GM21423 (cell line): Measurements from ENCODE around the gene OAS3.
"Not testable (repeated sequence)": the region's sequence is repeated elsewhere in the genome, so short reads cannot be mapped to it uniquely, and the experiment has no call there.

Experiments used
- ATAC-seq: cut with Tn5 transposase; IDR thresholded peaks from one replicate; pipeline ENCODE4 v1.9.1; 2021; ENCODE audit warnings: mild to moderate bottlenecking, moderate library complexity; ENCODE audit not compliant: unreplicated experiment

Gene OAS3

DNA sequence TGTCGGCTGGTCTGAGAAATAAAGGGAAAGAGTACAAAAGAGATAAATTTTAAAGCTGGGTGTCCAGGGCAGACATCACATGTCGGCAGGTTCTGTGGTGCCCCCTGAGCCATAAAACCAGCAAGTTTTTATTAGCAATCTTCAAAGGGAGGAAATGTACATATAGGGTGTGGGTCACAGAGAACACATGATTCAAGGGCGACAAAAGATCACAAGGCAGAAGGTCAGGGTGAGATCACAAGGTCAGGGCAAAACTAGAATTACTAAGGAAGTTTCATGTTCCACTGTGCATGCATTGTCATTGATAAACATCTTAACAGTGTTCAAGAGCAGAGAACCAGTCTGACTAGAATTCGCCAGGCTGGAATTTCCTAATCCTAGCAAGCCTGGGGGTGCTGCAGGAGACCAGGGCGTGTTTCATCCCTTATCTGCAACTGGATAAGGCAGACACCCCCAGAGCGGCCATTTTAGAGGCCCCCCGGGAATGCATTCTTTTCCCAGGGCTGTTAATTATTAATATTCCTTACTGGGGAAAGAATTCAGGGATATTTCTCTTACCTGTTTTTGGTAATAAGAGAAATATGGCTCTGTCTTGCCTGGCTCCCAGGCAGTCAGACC lies 11.7 kb upstream of the OAS3 start:
- not testable (repeated sequence) for ATAC-seq

DNA sequence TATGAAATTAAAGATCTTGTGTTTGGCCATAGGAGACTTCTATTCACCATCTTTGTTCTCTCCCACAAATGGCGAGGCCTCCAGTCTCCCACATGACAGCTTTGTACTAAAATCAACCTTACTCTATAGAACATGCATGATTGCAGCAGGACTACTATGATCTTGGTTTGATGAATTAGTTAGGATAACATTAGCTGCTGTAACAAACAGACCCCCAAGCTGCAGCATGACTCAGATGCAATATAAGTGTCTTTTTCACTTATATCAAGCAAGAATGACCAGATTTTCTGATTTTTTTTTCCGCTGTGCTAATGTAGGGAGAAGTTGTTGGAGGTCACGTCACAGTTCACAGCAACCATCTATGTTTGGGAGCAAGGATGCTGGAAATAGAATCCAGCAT lies 10.8 kb upstream of the OAS3 start:
- no peak for ATAC-seq

DNA sequence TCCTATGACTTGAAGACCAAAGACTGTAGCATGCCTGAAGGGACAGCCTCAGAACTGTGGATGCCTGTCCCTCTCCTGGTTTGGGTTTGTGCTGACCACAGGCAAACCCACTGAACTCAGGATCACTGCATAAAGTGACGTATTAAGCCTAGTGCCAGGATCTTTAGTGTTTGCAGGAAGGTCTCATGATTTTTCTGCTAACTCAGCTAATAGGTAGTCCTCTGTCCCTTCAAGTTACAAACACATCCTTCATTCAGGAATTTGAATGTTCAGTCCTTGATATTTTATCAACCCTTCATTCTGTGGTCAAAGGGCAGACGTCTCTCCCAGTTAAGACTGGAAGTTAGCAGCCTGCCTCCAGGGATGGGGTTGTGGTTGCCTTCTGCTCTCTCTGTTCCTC lies 10.3 kb upstream of the OAS3 start:
- ATAC-seq = no peak

DNA sequence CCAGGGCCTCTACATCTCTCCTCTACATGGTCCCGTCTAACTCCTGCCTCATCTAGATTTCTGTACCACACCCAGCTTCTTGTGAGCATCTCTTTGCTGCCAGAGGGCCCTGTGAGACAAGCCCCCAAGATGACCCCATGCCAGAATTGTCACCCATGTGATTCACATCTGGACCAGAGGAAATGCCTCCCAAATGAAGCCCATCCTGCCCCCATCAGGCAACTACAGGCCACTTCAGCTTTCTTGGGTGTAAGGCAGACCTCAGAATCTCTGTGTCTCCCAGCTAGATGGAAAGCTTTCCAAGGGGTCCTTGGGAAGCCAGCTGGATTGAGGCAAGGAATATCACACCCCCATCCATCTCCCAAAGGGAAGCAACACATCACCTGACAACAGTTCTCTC lies 9.3 kb upstream of the OAS3 start:
- no peak for ATAC-seq

DNA sequence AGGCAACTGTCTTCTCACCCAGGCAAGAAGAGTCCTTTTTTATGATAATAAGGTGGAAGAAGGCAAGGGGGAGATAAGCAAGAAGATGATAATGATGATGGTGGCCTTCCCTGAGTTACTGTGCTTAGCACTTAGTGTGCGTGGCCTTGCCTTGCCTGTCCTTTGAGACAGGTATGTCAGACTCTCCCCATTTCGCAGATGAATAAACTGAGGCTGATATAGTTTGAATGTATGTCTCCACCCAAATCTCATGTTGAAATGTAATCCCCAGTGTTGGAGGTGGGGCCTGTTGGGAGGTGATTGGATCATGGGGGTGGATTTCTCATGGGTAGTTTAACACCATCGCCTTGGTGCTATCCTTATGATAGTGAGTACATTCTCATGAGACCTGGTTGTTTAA lies 8.6 kb upstream of the OAS3 start:
- ATAC-seq = no peak

DNA sequence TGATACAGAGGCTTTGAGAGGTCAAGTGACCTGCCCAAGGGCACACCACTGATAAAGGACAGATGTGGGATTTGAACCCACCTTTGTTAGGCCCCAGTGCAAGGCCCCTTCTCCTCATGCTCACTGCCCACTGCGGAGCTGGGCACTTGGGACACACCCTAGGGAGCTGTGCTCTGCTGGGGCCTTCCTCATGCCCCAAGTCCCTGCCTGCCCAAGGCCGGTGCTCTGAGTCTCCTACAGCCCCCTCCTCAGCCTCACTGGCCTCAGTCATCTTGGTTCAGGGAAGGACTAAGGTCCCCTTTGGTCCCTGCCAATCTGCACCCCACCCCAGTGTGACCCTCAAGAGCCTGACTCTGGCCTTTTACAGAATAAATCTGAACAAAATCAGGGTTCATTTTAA lies 7.9 kb upstream of the OAS3 start:
- ATAC-seq = no peak

DNA sequence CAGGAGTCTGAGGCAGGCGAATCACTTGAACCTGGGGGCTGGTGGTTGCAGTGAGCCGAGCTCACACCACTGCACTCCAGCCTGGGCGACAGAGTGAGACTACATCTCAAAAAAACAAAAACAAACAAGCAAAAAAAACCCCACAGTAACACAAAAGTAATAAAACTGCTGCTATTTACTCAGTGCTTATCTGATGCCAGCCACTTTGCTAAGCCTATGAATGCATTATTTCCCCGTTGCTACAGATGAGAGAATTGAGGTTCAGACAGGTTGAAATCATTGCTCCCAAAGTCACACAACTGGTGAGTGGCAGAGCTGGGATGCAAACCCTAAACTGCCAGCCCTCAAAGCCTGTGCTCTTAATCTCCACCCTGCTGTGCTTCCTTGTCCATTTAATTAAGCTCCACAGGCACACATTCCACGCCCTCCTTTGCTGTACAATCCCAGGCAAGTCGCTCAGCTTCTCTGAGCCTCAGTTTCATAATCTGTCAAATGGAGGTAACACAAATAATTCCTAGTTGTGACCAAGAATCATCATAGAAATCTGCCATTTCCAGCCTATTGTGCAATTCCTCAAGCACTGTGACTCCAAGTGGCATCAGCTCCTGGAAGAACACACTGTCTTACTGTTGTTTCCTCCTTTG lies 5.7 kb upstream of the OAS3 start:
- ATAC-seq = no peak

DNA sequence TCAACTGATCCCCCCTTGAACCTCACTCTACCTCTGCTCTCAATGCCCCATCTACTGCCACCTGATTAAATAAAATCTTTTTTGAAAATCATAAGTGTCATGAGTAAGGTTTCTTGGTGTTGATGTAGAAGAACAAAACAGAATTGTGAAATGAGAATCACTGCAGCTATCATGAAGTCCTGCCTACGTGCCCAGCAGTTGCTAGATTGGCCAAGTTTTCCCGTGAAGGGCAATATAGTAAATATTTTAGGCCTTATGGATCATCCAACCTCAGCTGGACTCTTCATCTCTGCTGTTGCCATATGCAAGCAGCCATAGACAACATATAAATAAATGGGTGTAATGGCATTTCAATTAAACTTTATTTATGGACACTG lies 5.2 kb upstream of the OAS3 start:
- ATAC-seq = no peak

DNA sequence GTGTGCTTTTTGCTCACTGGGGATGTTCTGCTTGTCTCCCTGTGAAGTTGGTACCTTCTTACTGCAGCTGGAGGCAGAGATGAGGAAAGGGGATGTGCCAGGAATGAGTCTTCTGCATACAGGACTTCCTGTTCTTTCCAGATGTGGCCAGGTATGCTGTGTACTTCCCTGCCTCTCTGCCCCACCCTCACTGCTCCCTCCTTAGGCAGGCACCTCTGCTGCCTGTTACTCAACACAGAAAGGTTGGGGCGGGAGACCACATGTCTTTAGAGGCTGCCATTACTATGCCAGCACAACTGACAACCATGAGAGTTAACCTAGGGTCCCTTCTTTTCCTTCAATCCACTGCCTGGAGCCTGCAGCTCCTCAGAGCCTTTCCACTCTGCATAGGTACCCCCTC lies 2.0 kb upstream of the OAS3 start:
- no peak for ATAC-seq

DNA sequence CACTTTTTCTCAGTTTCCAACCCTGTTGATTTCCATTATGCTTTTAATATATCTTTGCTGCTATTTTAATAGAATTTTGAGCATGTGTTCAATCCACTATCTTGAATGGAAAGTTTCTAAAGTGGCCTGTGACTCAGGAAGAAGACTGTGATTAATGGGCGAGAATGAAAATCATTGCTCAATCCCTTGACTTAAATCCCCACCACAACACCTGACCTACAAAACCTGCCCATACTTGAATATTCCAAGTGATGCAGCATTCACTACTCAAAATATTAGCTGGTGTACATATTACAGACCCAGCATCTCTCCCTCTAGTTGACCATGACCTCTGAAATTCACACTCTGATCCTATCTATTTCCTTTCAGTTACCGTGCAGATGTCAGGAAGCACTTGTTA lies 1.3 kb upstream of the OAS3 start:
- no peak for ATAC-seq

DNA sequence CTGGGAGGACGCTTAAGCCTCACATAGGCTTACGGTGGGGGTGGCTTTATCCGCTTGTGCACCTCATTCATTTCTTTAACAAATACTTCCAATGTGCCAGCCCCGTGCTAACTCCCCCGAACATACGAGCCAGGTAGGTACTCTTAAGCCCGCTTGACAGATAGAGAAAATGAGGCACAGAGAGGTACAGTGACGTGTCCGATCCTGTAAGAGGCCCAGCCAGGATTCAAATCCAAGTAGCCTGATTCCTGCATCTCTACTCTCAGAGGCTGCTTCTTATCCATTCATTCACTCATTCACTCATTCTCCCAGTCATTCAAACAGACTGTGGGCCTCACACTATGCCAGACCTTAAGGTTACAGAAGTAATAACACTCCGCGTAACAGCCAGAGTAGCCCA lies 477 bp downstream of the OAS3 start:
- ATAC-seq = no peak

DNA sequence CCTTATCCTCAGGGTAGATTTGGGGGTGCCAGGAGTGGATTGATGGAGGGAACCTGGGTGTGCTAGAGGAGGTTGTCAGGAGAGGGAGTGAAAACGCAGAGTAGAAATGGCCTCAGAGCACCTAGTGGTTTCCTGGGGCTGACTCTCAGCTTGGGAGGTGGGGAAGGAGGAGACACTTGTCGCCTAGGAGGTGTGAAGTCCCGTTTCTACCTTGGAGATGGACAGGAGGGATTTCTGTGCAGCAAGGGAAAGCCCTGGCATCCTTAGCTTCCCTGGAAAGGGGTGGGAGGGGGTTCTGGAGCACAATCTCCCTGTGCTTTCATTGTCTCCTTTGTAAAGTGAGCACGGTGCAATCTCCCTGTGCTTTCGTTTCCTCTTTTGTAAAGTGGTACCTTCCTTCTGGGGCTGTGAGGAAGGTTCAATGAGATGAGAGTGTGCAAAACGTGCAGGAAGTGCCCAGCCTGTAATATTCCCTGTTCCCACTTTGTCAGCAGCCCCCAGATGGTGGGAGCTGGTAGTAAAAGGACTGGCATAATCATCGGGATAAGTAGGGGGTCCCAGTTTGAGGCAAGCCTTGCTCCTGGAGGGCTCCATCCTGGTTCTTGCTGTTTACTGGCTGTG lies 1.6 kb downstream of the OAS3 start:
- peak; percentile 60 for ATAC-seq

DNA sequence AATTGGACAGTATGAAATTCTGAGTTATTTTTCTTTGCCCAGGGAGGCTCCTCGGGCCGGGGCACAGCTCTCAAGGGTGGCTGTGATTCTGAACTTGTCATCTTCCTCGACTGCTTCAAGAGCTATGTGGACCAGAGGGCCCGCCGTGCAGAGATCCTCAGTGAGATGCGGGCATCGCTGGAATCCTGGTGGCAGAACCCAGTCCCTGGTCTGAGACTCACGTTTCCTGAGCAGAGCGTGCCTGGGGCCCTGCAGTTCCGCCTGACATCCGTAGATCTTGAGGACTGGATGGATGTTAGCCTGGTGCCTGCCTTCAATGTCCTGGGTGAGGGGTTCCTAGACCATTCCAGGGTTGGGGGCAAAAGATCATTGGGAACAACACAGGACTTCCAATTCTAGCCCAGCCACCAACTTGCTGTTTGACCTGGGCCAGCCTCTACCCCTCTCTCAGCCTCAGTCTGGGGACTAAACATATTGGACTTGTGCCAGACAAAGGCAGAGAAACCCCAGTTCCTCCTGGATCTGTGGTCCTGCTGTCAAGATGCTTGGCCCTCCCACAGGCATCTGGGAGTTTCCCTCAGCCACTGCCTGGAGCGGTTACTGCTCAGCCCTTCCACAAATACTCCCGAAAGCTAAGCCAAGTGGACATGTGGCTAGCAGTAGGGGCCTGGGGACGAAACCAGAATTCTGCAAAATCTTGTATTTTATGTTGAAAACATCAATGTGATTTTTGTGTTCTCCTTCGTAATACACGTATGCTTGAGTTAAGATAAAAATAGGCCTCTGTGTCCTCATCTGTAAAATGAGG lies 3.5 kb downstream of the OAS3 start:
- no peak for ATAC-seq

DNA sequence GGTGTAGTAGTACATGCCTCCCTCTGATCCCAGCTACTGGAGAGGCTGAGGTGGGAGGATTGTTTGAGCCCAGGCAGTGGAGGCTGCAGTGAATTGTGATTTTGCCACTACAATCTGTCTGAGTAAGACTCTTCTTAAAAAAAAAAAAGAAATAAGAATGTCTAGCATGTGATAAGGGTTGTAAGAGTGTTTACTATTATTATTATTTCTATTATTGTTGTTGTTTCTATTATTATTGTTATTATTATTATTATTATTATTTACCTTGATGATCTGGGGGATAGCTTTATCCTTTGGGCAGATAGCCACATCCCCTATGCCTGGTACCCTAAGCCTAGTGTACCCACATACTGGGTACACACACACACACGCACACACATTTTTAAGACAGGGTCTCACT lies 4.3 kb downstream of the OAS3 start:
- ATAC-seq = no peak

DNA sequence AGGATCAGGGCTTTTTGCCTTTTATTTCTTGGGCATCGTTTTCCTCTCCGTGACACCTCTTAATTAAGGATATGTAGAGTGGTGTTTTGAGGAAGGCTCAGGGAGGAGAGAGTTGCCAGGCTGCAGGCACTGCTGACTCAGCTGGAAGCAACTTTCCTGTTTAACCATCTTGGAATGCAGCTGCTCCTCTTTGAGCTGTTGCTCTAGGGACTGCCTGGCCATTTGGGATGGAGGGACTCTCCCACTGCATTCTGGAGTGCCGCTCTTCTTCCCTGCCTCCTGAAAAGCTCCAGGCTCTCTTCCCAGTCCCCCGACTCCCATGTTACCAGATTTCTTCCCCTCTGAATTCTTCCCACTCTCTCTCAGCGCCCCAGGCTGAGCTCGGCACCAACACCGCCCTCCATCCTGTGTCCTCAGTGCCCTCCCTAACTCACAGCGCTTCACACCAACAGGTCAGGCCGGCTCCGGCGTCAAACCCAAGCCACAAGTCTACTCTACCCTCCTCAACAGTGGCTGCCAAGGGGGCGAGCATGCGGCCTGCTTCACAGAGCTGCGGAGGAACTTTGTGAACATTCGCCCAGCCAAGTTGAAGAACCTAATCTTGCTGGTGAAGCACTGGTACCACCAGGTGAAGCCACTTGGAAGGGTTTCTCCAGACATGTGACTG lies 5.9 kb downstream of the OAS3 start:
- no peak for ATAC-seq

DNA sequence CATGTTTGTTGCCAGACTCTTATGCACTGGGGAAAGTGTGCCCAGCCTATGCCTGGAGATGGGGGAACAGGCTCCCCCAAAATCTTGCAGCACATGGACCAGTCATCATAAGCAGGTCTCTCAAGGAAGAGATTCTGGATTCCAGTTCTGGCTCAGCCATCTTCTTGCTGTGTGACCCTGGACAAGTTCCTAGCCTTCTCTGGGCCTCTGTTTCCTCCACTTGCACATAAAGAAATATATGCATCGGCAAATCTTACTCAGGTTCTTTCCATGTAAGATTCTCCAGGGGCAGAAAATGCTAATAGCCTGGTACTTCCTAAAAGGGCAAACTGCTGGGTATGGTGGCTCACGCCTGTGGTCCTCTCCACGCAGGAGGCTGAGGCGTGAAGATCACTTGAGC lies 7.2 kb downstream of the OAS3 start:
- ATAC-seq = no peak

DNA sequence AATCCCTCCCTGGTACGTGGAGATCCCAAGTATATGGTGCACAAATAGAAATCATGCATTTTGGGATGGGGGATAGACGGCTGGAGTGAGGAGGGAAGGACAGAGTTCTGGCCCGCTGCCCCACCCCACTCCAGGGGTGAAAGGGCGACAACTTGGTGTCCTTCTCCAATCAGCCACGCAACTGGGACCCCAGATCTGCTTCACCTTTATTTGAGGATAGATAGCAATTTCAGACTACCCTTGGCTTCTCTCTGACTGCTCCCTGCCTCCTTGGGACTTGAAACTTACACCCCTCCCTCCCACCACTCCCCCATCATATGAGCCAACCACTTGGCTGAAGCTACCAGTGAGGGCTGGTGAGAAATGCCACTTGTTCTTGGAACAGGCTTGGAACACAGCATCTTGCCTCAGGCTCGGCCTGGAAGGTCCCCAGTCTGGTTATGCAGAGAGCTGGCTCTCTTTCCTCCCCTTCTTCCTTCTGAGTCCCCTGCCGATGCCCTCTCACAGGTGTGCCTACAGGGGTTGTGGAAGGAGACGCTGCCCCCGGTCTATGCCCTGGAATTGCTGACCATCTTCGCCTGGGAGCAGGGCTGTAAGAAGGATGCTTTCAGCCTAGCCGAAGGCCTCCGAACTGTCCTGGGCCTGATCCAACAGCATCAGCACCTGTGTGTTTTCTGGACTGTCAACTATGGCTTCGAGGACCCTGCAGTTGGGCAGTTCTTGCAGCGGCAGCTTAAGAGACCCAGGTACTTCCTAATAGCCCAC lies 8.1 kb downstream of the OAS3 start:
- ATAC-seq = no peak

DNA sequence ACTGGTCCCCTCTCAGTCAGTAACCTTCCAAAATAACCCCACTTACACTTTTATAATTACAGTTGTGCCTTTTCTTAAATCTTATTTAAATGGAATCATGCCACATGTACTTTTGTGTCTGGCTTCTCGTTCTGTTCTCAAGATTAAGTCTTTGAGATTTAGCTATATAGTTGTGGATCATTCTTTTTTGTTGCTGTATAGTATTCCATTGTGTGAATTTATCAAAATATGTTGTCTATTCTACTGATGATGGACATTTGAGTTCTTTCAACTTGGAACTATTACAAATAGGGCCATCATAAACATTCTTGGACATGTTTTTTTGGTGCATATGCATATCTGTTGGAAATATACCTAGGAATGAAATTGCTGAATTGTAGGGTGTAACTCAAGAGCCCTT lies 9.0 kb downstream of the OAS3 start:
- ATAC-seq = no peak

DNA sequence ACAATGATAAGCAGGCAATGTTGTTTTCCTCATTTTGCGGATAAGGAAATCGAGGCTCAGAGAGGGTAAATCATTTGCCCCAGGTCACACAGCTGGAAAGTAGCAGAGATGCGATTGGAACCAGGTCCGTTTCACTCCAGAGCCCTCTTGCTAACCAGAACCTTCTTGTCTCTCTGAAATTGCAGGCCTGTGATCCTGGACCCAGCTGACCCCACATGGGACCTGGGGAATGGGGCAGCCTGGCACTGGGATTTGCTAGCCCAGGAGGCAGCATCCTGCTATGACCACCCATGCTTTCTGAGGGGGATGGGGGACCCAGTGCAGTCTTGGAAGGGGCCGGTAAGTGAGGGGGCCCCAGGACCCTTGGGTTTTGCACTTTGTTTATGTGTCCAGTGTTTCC lies 9.5 kb downstream of the OAS3 start:
- ATAC-seq = no peak

DNA sequence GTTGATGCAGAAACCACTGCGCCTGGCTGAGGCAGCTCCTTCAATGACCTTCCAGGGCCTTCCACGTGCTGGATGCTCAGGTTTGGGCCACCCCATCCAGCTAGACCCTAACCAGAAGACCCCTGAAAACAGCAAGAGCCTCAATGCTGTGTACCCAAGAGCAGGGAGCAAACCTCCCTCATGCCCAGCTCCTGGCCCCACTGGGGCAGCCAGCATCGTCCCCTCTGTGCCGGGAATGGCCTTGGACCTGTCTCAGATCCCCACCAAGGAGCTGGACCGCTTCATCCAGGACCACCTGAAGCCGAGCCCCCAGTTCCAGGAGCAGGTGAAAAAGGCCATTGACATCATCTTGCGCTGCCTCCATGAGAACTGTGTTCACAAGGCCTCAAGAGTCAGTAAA lies 10.5 kb downstream of the OAS3 start:
- ATAC-seq = no peak

DNA sequence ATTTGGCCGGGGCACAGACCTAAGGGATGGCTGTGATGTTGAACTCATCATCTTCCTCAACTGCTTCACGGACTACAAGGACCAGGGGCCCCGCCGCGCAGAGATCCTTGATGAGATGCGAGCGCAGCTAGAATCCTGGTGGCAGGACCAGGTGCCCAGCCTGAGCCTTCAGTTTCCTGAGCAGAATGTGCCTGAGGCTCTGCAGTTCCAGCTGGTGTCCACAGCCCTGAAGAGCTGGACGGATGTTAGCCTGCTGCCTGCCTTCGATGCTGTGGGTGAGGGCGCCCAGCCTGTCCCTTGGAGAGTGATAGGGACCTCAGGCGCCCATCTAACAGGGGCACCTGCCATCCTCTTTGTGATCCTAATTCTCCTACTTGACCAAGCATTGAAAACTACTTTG lies 12.4 kb downstream of the OAS3 start:
- no peak for ATAC-seq
